ENCODE measurements around the gene EARS2.

DNA sequence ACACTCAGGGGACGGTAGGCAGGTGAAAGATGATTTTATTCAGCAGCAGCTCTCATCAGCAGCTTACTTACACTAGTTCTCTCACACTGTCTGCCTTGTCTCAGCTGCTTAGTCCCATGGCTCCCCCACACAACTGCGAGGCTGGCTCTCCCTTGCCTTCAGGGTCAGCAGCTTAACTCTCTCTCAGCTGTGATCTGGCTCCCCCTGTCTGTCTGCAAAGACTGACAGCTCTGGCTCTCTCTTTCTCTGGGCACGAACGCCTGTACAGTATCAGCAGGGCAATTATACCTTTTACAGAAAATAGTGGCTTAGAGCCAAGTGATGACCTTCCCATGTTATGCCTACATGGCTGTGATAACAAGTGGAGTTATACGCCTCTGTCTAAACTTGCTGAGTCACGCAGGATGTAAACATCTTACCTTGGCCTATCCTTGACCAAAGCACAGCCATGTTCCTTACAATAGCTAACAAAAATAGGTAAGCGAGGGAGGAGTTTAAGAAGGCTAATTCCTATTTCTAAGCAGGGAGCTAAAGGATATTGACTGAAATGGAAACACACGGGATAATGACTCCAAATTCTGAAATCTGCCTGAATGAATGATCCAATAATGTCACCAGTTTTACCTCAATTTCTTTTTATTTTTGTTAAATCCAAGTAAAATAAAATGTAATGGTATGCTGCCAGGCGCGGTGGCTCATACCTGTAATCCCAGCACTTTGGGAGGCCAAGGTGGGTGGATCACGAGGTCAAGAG lies 40.0 kb upstream of the EARS2 start:
- no peak for TF ChIP-seq POLR2A (IDR thresholded peaks at IDR 0.05)
- TF ChIP-seq, protein P1, sequence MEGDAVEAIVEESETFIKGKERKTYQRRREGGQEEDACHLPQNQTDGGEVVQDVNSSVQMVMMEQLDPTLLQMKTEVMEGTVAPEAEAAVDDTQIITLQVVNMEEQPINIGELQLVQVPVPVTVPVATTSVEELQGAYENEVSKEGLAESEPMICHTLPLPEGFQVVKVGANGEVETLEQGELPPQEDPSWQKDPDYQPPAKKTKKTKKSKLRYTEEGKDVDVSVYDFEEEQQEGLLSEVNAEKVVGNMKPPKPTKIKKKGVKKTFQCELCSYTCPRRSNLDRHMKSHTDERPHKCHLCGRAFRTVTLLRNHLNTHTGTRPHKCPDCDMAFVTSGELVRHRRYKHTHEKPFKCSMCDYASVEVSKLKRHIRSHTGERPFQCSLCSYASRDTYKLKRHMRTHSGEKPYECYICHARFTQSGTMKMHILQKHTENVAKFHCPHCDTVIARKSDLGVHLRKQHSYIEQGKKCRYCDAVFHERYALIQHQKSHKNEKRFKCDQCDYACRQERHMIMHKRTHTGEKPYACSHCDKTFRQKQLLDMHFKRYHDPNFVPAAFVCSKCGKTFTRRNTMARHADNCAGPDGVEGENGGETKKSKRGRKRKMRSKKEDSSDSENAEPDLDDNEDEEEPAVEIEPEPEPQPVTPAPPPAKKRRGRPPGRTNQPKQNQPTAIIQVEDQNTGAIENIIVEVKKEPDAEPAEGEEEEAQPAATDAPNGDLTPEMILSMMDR (IDR thresholded peaks at IDR 0.05 in 4 of 5, conservative IDR thresholded peaks at IDR 0.05 in 1 of 5): peak in 3 of 5 experiments; percentile 31 to 51 (median 39)

All from gastrocnemius medialis (tissue), 4 donors.